Gastroesophageal sphincter (tissue), 4 donors: Measurements from ENCODE around the gene IMMP2L. TPM values are rescaled to one million over a fixed set of nuclear protein-coding genes. Genes with fewer than 3 reads are reported as not detected.

Source experiments
- ATAC-seq: fragments of 150-250 bp; one replicate; pipeline ENCODE4 v1.9.1; 2016; ENCODE audit warnings: mild to moderate bottlenecking, moderate library complexity
- H3K27ac ChIP-seq, 4 donors: fragments of 200-600 bp; sonication (generic) in 3 of 4; 1 replicate in 3 of 4; 2 replicates in 1 of 4; pipeline ENCODE4 v1.5.1; 2016 to 2019
- H3K27me3 ChIP-seq: fragments of 200-600 bp; sonication (generic); one replicate; pipeline ENCODE4 v1.5.1; 2019
- H3K36me3 ChIP-seq, 2 donors: fragments of 200-600 bp; sonication (generic); one replicate each; pipeline ENCODE4 v1.5.1; 2019; ENCODE audit warnings: control low read depth in 1 of 2
- H3K4me1 ChIP-seq, 3 donors: fragments of 200-600 bp; sonication (generic); 1 replicate in 2 of 3; 2 replicates in 1 of 3; pipeline ENCODE4 v1.5.1; 2016 to 2019; ENCODE audit warnings: control low read depth in 2 of 3
- H3K4me3 ChIP-seq, 2 donors: fragments of 200-600 bp; sonication (generic); one replicate each; pipeline ENCODE4 v1.5.1; 2019; ENCODE audit warnings: mild to moderate bottlenecking in 1 of 2, moderate library complexity in 1 of 2
- H3K9me3 ChIP-seq, 3 donors: fragments of 200-600 bp; sonication (generic); one replicate each; pipeline ENCODE4 v1.5.1; 2017 to 2019; ENCODE audit warnings: control low read depth in 2 of 3
- EP300 ChIP-seq: sonication (generic); formaldehyde crosslinking; IDR thresholded peaks from one replicate; pipeline ENCODE4 v1.6.1; 2017; ENCODE audit warnings: antibody characterized with exemption, mild to moderate bottlenecking
- POLR2A ChIP-seq, 2 donors: fragments of 450-650 bp; IDR thresholded peaks; one replicate each; pipeline ENCODE4 v1.6.1; 2017; ENCODE audit warnings: antibody characterized with exemption in 2 of 2, mild to moderate bottlenecking in 2 of 2, moderate library complexity in 1 of 2
- POLR2AphosphoS5 ChIP-seq: sonication (generic); formaldehyde crosslinking; IDR thresholded peaks from one replicate; pipeline ENCODE4 v1.6.1; 2017; ENCODE audit warnings: antibody characterized with exemption
- WGBS, 2 donors: methylation state at CpG; one replicate each; pipeline ENCODE4 v1.1.5; 2018; ENCODE audit warnings: low coverage in 1 of 2; 5-methylcytosine and 5-hydroxymethylcytosine counted together
- total RNA-seq, 4 donors: library from RNA; depleted of rRNA; stranded (reverse); fragments of >200 nt; gene quantifications; one replicate each; pipeline ENCODE4 v1.1.0, GENCODE V29; 2016
- TF ChIP-seq, protein P1 (sequence below), 4 experiments: fragments of 200-600 bp in 2 of 4; fragments of 450-650 bp in 2 of 4; sonication (generic) in 1 of 4; IDR thresholded peaks; one replicate each; pipeline ENCODE4 v1.5.1; 2017 to 2019; ENCODE audit warnings: antibody characterized with exemption in 4 of 4, mild to moderate bottlenecking in 2 of 4, moderate library complexity in 2 of 4

The IMMP2L gene
- total RNA-seq, 4 donors from 2014 or later, result 13.6 to 38.5 (median 30.1) TPM

DNA sequence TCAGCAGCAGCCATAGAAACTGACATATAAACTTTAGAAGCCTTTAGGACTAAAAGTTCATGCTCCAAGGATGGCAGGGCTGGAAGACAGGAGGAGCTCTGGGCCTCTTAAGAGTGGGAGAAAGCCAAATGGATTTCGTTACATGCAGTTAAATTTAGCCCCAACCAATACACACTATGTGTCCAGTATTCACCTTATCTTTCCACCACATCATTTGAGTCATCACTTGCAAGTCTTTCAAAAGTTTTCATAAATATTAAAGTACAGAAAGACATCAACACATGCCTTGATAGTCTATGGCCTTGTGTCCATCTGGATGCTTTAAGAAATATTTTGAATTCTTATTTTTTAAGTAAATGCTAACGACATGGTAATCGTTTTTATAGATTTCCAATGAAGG is 863.7 kb downstream of the IMMP2L start:
- H3K27me3 ChIP-seq, result no peaks in the 10 kb centered on the region
- H3K36me3 ChIP-seq, result no peaks in the 10 kb centered on the region
- H3K27ac ChIP-seq, result no peak overlapping the region
- WGBS, 2 donors, result 90 to 100% methylated on average over 2 to 3 of the region's 3 CpGs
- no peaks in the 10 kb centered on the region for H3K9me3 ChIP-seq
- no peak for ATAC-seq
- no peak overlapping the region for H3K4me3 ChIP-seq
- no peaks in the 10 kb centered on the region for H3K4me1 ChIP-seq
- no peak for TF ChIP-seq POLR2AphosphoS5
- TF ChIP-seq POLR2A (IDR thresholded peaks at IDR 0.05), result no peak
- TF ChIP-seq, protein P1, sequence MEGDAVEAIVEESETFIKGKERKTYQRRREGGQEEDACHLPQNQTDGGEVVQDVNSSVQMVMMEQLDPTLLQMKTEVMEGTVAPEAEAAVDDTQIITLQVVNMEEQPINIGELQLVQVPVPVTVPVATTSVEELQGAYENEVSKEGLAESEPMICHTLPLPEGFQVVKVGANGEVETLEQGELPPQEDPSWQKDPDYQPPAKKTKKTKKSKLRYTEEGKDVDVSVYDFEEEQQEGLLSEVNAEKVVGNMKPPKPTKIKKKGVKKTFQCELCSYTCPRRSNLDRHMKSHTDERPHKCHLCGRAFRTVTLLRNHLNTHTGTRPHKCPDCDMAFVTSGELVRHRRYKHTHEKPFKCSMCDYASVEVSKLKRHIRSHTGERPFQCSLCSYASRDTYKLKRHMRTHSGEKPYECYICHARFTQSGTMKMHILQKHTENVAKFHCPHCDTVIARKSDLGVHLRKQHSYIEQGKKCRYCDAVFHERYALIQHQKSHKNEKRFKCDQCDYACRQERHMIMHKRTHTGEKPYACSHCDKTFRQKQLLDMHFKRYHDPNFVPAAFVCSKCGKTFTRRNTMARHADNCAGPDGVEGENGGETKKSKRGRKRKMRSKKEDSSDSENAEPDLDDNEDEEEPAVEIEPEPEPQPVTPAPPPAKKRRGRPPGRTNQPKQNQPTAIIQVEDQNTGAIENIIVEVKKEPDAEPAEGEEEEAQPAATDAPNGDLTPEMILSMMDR (IDR thresholded peaks at IDR 0.05), result no peak
- no peak for TF ChIP-seq EP300

DNA sequence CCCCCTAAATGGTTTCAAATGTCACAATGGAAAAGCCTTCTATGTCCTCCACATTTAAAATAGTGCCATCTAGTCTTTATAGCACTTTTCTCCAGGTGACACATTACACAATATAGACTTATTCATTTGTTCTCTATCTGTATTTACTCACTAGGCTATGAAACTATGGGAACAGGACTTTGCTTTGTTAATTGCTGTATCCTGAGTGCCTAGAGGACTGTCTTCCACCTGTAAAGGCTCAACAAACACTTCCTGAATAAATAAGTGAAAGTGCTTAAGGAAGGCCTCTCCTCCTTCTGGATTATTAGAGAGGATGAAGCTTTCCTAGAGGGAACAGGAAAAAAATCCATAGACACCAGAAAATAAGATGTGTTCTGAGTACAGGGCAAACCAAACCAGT is 868.9 kb downstream of the IMMP2L start:
- Histone ChIP-seq H3K27ac (no peak overlapping the region), H3K4me3 (no peak overlapping the region), H3K4me1 (no peaks in the 10 kb centered on the region), H3K9me3 (no peaks in the 10 kb centered on the region), H3K27me3 (no peaks in the 10 kb centered on the region), H3K36me3 (no peaks in the 10 kb centered on the region)
- no peak for TF ChIP-seq POLR2A (IDR thresholded peaks at IDR 0.05)
- TF ChIP-seq EP300, result no peak
- TF ChIP-seq, protein P1 (IDR thresholded peaks at IDR 0.05), result no peak
- no peak for TF ChIP-seq POLR2AphosphoS5
- no peak for ATAC-seq

DNA sequence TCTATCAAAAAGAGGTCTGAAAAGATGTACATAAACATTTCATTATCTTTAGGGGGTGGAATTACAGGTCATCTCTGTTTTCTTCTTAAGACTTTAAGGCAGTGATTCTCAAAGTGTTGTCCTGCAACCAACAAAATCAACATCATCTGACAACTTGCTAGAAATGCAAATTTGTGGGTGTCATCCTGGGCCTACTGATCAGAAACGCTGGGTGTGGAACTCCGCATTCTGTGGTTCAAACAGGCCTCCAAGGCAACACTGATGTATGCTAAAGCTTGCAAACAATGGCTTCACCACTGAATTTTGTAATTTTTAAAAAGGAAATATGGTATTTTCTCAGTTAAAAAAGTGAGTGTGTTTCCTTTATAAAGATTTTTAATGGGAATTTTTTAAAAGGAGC is 873.4 kb downstream of the IMMP2L start:
- Histone ChIP-seq H3K27me3 (no peaks in the 10 kb centered on the region), H3K4me1 (peaks cover 0 to 7% (median 0%) of the 10 kb centered on the region in 3 donors), H3K9me3 (peaks cover 0 to 2% (median 0%) of the 10 kb centered on the region in 3 donors), H3K4me3 (no peak overlapping the region), H3K27ac (no peak overlapping the region), H3K36me3 (no peaks in the 10 kb centered on the region)
- ATAC-seq, result no peak
- WGBS, 2 donors, result 67 to 93% methylated on average over 2 of the region's 2 CpGs
- TF ChIP-seq POLR2AphosphoS5 (no peak), POLR2A (IDR thresholded peaks at IDR 0.05) (no peak), EP300 (no peak)
- TF ChIP-seq, protein P1 (IDR thresholded peaks at IDR 0.05), result no peak

DNA sequence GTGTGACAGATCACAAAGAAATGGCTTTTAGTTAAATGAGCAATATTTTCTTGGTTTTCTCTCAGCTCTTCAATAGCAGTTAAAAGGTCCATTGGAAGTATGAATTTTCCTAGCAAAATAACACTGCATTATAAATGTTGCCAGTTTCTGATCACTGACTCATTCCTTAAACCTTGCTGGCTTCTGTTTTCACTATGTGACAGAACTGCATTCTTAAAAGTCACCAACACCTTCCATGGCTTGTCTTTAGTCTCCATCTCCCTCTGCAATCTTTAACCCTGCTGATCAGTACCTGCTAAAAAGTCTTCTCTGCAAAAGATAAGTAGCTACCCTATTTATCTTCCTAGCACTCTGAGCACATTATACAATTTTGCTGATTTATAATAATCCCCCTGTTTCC is 876.4 kb downstream of the IMMP2L start:
- TF ChIP-seq EP300, result no peak
- TF ChIP-seq, protein P1 (IDR thresholded peaks at IDR 0.05), result no peak
- TF ChIP-seq POLR2A (IDR thresholded peaks at IDR 0.05), result no peak
- TF ChIP-seq POLR2AphosphoS5, result no peak
- no peak for ATAC-seq
- Histone ChIP-seq H3K9me3 (peaks cover 0 to 2% (median 0%) of the 10 kb centered on the region in 3 donors), H3K4me1 (peaks cover 0 to 7% (median 0%) of the 10 kb centered on the region in 3 donors), H3K4me3 (no peak overlapping the region), H3K27ac (no peak overlapping the region), H3K27me3 (no peaks in the 10 kb centered on the region), H3K36me3 (no peaks in the 10 kb centered on the region)

DNA sequence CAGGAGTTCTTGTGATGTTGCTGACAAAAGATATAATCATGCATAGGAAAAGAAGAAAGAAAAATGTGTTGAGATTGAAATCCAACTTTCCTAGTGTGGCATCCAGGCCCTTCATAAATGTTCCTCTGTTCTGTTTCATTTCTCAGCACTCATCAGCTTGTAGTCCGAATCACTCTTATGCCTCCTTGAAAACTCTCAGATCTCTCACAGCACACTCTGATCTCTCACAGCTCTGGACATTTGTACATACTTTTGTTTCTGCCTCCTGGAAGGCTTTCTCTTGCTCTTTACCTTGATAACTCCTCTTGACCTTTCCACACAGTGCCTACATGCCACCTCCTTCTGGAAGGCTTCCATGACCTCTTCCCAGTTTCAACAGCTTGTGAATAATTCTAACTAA is 880.4 kb downstream of the IMMP2L start:
- Histone ChIP-seq H3K4me3 (no peak overlapping the region), H3K27ac (no peak overlapping the region), H3K9me3 (no peaks in the 10 kb centered on the region), H3K36me3 (no peaks in the 10 kb centered on the region), H3K27me3 (no peaks in the 10 kb centered on the region), H3K4me1 (peaks cover 0 to 7% (median 0%) of the 10 kb centered on the region in 3 donors)
- WGBS, 2 donors, result 33 to 38% methylated on average over 1 of the region's 1 CpG
- no peak for ATAC-seq
- TF ChIP-seq, protein P1 (IDR thresholded peaks at IDR 0.05), result no peak
- TF ChIP-seq EP300 (no peak), POLR2A (IDR thresholded peaks at IDR 0.05) (no peak), POLR2AphosphoS5 (no peak)
